ENCODE measurements around the gene ZNF423. TPM values are rescaled to one million over a fixed set of nuclear protein-coding genes. Genes with fewer than 3 reads are reported as not detected.

ZNF423 gene
- total and polyA plus RNA-seq, 9 of the 15 experiments (the other 6 are each of a cell fraction or from before 2014, with no cell fraction given): not detected

DNA sequence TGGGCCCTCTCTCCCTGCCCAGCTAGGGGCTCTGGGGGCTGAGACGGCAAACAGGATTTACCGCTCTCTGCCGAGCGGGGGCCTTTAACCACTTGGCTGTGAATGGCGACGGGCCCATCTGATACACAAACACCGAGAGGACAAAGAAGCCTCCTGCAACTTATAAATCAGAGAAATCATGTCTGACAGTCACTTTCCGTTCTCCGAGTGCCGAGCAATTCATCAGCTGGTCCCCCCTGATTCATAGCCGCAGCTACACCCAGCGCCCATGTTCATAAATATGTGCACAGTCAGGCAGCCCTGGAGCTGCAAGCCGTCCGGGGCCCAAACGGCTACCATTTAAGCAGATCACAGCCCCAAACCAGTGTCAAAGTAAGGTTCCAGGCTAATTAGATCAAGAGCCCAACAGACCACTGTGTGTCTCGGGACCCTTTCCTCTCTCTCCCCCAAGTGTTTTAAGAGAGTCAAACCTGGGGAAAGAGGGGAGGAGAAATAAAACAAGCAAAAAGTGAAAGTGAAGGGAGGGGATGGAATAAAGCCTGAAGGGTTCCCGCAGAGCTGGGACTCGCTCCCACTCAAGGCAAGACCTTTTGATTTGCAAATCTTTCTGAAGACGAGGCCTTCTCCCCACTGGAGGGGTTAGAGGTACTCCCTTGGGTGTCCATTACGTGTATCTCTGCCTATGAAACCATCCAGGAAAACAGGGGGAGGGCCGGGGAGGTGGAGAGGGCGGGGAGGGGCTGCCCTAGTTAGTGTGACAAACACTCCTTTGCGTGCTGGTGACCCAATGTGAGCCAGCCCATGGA, 327.6 kb downstream of the ZNF423 start:
- no peak overlapping the region for H3K4me3 ChIP-seq
- TF ChIP-seq PTRF (tag; IDR thresholded peaks at IDR 0.05): no peak
- no peak for TF ChIP-seq MAFG (tag; conservative IDR thresholded peaks at IDR 0.05)
- TF ChIP-seq TAL1 (IDR thresholded peaks at IDR 0.05): no peak
- TF ChIP-seq, protein P1, sequence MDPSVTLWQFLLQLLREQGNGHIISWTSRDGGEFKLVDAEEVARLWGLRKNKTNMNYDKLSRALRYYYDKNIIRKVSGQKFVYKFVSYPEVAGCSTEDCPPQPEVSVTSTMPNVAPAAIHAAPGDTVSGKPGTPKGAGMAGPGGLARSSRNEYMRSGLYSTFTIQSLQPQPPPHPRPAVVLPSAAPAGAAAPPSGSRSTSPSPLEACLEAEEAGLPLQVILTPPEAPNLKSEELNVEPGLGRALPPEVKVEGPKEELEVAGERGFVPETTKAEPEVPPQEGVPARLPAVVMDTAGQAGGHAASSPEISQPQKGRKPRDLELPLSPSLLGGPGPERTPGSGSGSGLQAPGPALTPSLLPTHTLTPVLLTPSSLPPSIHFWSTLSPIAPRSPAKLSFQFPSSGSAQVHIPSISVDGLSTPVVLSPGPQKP (CRISPR knock-in tag; IDR thresholded peaks at IDR 0.05): no peak
- peak; percentile 66; the same call in 1 of the 2 replicates for TF ChIP-seq ZBTB17 (CRISPR knock-in tag; IDR thresholded peaks at IDR 0.05)
- TF ChIP-seq, protein P2, sequence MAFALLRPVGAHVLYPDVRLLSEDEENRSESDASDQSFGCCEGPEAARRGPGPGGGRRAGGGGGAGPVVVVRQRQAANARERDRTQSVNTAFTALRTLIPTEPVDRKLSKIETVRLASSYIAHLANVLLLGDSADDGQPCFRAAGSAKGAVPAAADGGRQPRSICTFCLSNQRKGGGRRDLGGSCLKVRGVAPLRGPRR (CRISPR knock-in tag; IDR thresholded peaks at IDR 0.05): no peak
- TF ChIP-seq, protein P3, sequence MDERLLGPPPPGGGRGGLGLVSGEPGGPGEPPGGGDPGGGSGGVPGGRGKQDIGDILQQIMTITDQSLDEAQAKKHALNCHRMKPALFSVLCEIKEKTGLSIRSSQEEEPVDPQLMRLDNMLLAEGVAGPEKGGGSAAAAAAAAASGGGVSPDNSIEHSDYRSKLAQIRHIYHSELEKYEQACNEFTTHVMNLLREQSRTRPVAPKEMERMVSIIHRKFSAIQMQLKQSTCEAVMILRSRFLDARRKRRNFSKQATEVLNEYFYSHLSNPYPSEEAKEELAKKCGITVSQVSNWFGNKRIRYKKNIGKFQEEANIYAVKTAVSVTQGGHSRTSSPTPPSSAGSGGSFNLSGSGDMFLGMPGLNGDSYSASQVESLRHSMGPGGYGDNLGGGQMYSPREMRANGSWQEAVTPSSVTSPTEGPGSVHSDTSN (CRISPR knock-in tag; IDR thresholded peaks at IDR 0.05; ENCODE audit: low read depth): no peak
- TF ChIP-seq, protein P3 (tag; conservative IDR thresholded peaks at IDR 0.05; ENCODE audit: low read depth): peak; percentile 58
- TF ChIP-seq, protein P4, sequence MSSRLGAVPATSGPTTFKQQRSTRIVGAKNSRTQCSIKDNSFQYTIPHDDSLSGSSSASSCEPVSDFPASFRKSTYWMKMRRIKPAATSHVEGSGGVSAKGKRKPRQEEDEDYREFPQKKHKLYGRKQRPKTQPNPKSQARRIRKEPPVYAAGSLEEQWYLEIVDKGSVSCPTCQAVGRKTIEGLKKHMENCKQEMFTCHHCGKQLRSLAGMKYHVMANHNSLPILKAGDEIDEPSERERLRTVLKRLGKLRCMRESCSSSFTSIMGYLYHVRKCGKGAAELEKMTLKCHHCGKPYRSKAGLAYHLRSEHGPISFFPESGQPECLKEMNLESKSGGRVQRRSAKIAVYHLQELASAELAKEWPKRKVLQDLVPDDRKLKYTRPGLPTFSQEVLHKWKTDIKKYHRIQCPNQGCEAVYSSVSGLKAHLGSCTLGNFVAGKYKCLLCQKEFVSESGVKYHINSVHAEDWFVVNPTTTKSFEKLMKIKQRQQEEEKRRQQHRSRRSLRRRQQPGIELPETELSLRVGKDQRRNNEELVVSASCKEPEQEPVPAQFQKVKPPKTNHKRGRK (tag; IDR thresholded peaks at IDR 0.05): no peak
- TF ChIP-seq, protein P5, sequence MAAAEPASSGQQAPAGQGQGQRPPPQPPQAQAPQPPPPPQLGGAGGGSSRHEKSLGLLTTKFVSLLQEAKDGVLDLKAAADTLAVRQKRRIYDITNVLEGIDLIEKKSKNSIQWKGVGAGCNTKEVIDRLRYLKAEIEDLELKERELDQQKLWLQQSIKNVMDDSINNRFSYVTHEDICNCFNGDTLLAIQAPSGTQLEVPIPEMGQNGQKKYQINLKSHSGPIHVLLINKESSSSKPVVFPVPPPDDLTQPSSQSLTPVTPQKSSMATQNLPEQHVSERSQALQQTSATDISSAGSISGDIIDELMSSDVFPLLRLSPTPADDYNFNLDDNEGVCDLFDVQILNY (CRISPR knock-in tag; IDR thresholded peaks at IDR 0.05): no peak
- no peak for TF ChIP-seq POLR2AphosphoS2 (IDR thresholded peaks at IDR 0.05; ENCODE audit: low read length)
- TF ChIP-seq TRIM24 (IDR thresholded peaks at IDR 0.05): no peak
- TF ChIP-seq EWSR1 (IDR thresholded peaks at IDR 0.05; ENCODE audit: borderline replicate concordance, low read depth, partially characterized antibody): no peak
- no peak for TF ChIP-seq XRCC4 (IDR thresholded peaks at IDR 0.05; ENCODE audit: extremely low read depth, insufficient read depth, insufficient read length)

More for the DNA sequence above, 327.6 kb downstream of the ZNF423 start:
- H3K79me2 ChIP-seq (ENCODE audit: control insufficient read depth, insufficient read depth, low read length): no peaks in the 10 kb centered on the region
- intact Hi-C loops (cut with micrococcal nuclease) (no loop called here), in situ Hi-C loops (cut with MboI) (no loop called here)
- under 1% methylated on average over 20 of the region's 23 CpGs for WGBS (ENCODE audit: insufficient coverage, low coverage, missing lambda C conversion rate)
- BruUV-seq (replicated peaks): no TSS peak
- H3K4me2 ChIP-seq (ENCODE audit: insufficient read depth, low read length): no peak overlapping the region
- POLR2A ChIA-PET: no interaction called here
- H3K9me3 ChIP-seq (replicated peaks; ENCODE audit: control insufficient read depth, insufficient read depth, low read depth, low read length): no peaks in the 10 kb centered on the region
- CTCF ChIA-PET (ENCODE audit: low intra/inter-chr PET ratio): no interaction called here
- peaks cover 15 to 67% of the 10 kb centered on the region in 2 experiments for H3K27me3 ChIP-seq (ENCODE audit: control insufficient read depth in 2 of 2, insufficient read depth in 2 of 2, low read length in 2 of 2)
- no peak overlapping the region for H3K9ac ChIP-seq (ENCODE audit: insufficient read depth in 1 of 2, low read depth in 2 of 2, low read length in 2 of 2)
- H3K9me1 ChIP-seq (ENCODE audit: control insufficient read depth, insufficient read depth, low read length): no peaks in the 10 kb centered on the region
- H3K27ac ChIP-seq (ENCODE audit: extremely low read depth, low read depth, low read length): no peak overlapping the region
- peaks cover 8% of the 10 kb centered on the region; the same call in 1 of the 2 replicates for H4K20me1 ChIP-seq (replicated peaks; ENCODE audit: control insufficient read depth, insufficient read depth, low read length)
- H3K36me3 ChIP-seq (ENCODE audit: control insufficient read depth, insufficient read depth, low read length): no peaks in the 10 kb centered on the region
- FAIRE-seq: no peak
- no peak overlapping the region for H2AFZ ChIP-seq (ENCODE audit: low read depth, low read length)
- 0 out of 3 replicates have a peak, but pooled peaks have one; percentile 29 for ATAC-seq
- DNase-seq (ENCODE audit: extremely low read depth in 1 of 4, low spot score in 3 of 4): peak in 1 of 4 experiments; percentile 5
- peaks cover 0 to 3% of the 10 kb centered on the region in 2 experiments; a peak in 2 of 5 replicates for H3K4me1 ChIP-seq (replicated peaks in 1 of 2; ENCODE audit: control insufficient read depth in 2 of 2, insufficient read depth in 2 of 2, low read length in 2 of 2)
